ENCODE measurements around the gene RAB40C. TPM values are rescaled to one million over a fixed set of nuclear protein-coding genes. Genes with fewer than 3 reads are reported as not detected.

The RAB40C gene
- total RNA-seq, 1 experiment from 2014 or later, result 19.1 TPM

- Histone ChIP-seq H3K27me3 (replicated peaks; ENCODE audit: control insufficient read depth, insufficient read depth, low read length) (no peaks in the 10 kb centered on the region), H3K36me3 (ENCODE audit: control insufficient read depth, insufficient read depth, low read length) (no peaks in the 10 kb centered on the region), H3K4me3 (ENCODE audit: low read depth, low read length) (peak overlapping the region; percentile 22; the same call in 1 of the 2 replicates), H3K4me1 (peaks cover 29% of the 10 kb centered on the region), H3K9me3 (no peaks in the 10 kb centered on the region)
- no TSS peak for BruUV-seq (replicated peaks)
- H3K27me3 Mint-ChIP-seq (ENCODE audit: insufficient read depth, unreplicated experiment), result no peaks in the 10 kb centered on the region
- ChIA-PET POLR2A (interaction anchor here (1.2 kb wide), 1 partner anchor 56 kb away, joined by 4 read pairs; the partner anchor contains the start of gene WDR90), CTCF (interaction anchor here (0.6 to 1.0 kb wide), 3 partner anchors 9 to 88 kb away, joined by 3 to 6 read pairs (median 3); partner anchors contain the start of gene MCRIP2)
- peak overlapping the region; percentile 42 for H3K4me3 Mint-ChIP-seq (ENCODE audit: unreplicated experiment)
- H3K36me3 Mint-ChIP-seq (ENCODE audit: insufficient read depth, unreplicated experiment), result peaks cover 32% of the 10 kb centered on the region
- peak overlapping the region; percentile 66 for H3K27ac Mint-ChIP-seq (ENCODE audit: unreplicated experiment)
- DNase-seq, result peak; percentile 65 to 84
- H3K9me3 Mint-ChIP-seq (ENCODE audit: unreplicated experiment), result no peaks in the 10 kb centered on the region
- intact Hi-C loops (cut with micrococcal nuclease; ENCODE audit: unreplicated experiment), result no loop called here
- peaks cover 25% of the 10 kb centered on the region for H3K4me1 Mint-ChIP-seq (ENCODE audit: low read depth, unreplicated experiment)
- TF ChIP-seq CTCF (IDR thresholded peaks at IDR 0.05; ENCODE audit: insufficient read depth in 1 of 2, low read depth in 1 of 2, low read length in 1 of 2, severe bottlenecking in 1 of 2, unreplicated experiment in 1 of 2), result no peak
Measured at GRCh38 chr16:593406-593805, 3.5 kb downstream of the RAB40C start.

GRCh38 chr16:593807-594206 lies 3.9 kb downstream of the RAB40C start:
- Mint-ChIP-seq H3K4me1 (ENCODE audit: low read depth, unreplicated experiment) (peaks cover 25% of the 10 kb centered on the region), H3K36me3 (ENCODE audit: insufficient read depth, unreplicated experiment) (peaks cover 31% of the 10 kb centered on the region), H3K9me3 (ENCODE audit: unreplicated experiment) (no peaks in the 10 kb centered on the region), H3K27ac (ENCODE audit: unreplicated experiment) (peak overlapping the region; percentile 66), H3K27me3 (ENCODE audit: insufficient read depth, unreplicated experiment) (no peaks in the 10 kb centered on the region), H3K4me3 (ENCODE audit: unreplicated experiment) (peak overlapping the region; percentile 42)
- H3K27me3 ChIP-seq (replicated peaks; ENCODE audit: control insufficient read depth, insufficient read depth, low read length), result no peaks in the 10 kb centered on the region
- H3K4me1 ChIP-seq, result peaks cover 29% of the 10 kb centered on the region
- ChIA-PET POLR2A (interaction anchor here (1.2 kb wide), 1 partner anchor 55 kb away, joined by 4 read pairs; the partner anchor contains the start of gene WDR90), CTCF (no interaction called here)
- intact Hi-C loops (cut with micrococcal nuclease; ENCODE audit: unreplicated experiment), result no loop called here
- H3K9me3 ChIP-seq, result no peaks in the 10 kb centered on the region
- H3K36me3 ChIP-seq (ENCODE audit: control insufficient read depth, insufficient read depth, low read length), result no peaks in the 10 kb centered on the region
- TSS peak; percentile 16 for BruUV-seq (replicated peaks)
- no peak overlapping the region for H3K4me3 ChIP-seq (ENCODE audit: low read depth, low read length)
- DNase-seq, result peak in 1 of 2 experiments; percentile 28
- no peak for TF ChIP-seq CTCF (IDR thresholded peaks at IDR 0.05; ENCODE audit: insufficient read depth in 1 of 2, low read depth in 1 of 2, low read length in 1 of 2, severe bottlenecking in 1 of 2, unreplicated experiment in 1 of 2)

- BruUV-seq (replicated peaks), result no TSS peak
- POLR2A ChIA-PET, result no interaction called here
Measured at GRCh38 chr16:595094-595528, 5.2 kb downstream of the RAB40C start.

More at GRCh38 chr16:595094-595528, 5.2 kb downstream of the RAB40C start:
- TF ChIP-seq CTCF (IDR thresholded peaks at IDR 0.05; ENCODE audit: insufficient read depth in 1 of 2, low read depth in 1 of 2, low read length in 1 of 2, severe bottlenecking in 1 of 2, unreplicated experiment in 1 of 2), result no peak
- DNase-seq, result peak in 1 of 2 experiments; percentile 28
- H3K27me3 ChIP-seq (replicated peaks; ENCODE audit: control insufficient read depth, insufficient read depth, low read length), result no peaks in the 10 kb centered on the region
- Mint-ChIP-seq H3K27ac (ENCODE audit: unreplicated experiment) (no peak overlapping the region), H3K27me3 (ENCODE audit: insufficient read depth, unreplicated experiment) (no peaks in the 10 kb centered on the region), H3K4me1 (ENCODE audit: low read depth, unreplicated experiment) (peaks cover 25% of the 10 kb centered on the region), H3K9me3 (ENCODE audit: unreplicated experiment) (no peaks in the 10 kb centered on the region), H3K36me3 (ENCODE audit: insufficient read depth, unreplicated experiment) (peaks cover 22% of the 10 kb centered on the region), H3K4me3 (ENCODE audit: unreplicated experiment) (no peak overlapping the region)
- H3K36me3 ChIP-seq (ENCODE audit: control insufficient read depth, insufficient read depth, low read length), result peaks cover 2% of the 10 kb centered on the region
- H3K4me1 ChIP-seq, result peaks cover 29% of the 10 kb centered on the region
- H3K9me3 ChIP-seq, result no peaks in the 10 kb centered on the region
- CTCF ChIA-PET, result no interaction called here
- intact Hi-C loops (cut with micrococcal nuclease; ENCODE audit: unreplicated experiment), result no loop called here
- H3K4me3 ChIP-seq (ENCODE audit: low read depth, low read length), result no peak overlapping the region

Measured in Caco-2 (cell line).